ENCODE data around the gene UROS. TPM values are rescaled to one million over a fixed set of nuclear protein-coding genes. Genes with fewer than 3 reads are reported as not detected.

Gene UROS
- polyA plus RNA-seq (ENCODE audit: insufficient read length in 12 of 12), result 10 to 100 TPM in 11 of 12 donors, not detected in 1; 43.2 to 79.5 (median 57.8) TPM
- long read RNA-seq, donor 1, transcript UROS-204 (10 exons, 1,342 nt), result major isoform, 9 of 94 reads
- long read RNA-seq, donor 1, partial matches to known transcripts, result 69 of 94 reads
- long read RNA-seq, donor 1, other reads (novel, unspliced or antisense), result 15 of 94 reads
- long read RNA-seq, donor 2, transcript UROS-204 (10 exons, 1,342 nt), result major isoform, 21 of 25 reads
- long read RNA-seq, donor 2, partial matches to known transcripts, result 0 of 25 reads
- long read RNA-seq, donor 2, other reads (novel, unspliced or antisense), result 0 of 25 reads
- long read RNA-seq, donor 3, transcript UROS-204 (10 exons, 1,342 nt), result major isoform, 6 of 8 reads
- long read RNA-seq, donor 3, partial matches to known transcripts, result 0 of 8 reads
- long read RNA-seq, donor 3, other reads (novel, unspliced or antisense), result 0 of 8 reads
- long read RNA-seq, donor 4, partial matches to known transcripts, result 0 of 4 reads
- long read RNA-seq, donor 4, other reads (novel, unspliced or antisense), result 0 of 4 reads
- long read RNA-seq, donor 5, result 0 reads
- long read RNA-seq, donor 6, transcript UROS-204 (10 exons, 1,342 nt), result major isoform, 8 of 10 reads
- long read RNA-seq, donor 6, partial matches to known transcripts, result 0 of 10 reads
- long read RNA-seq, donor 6, other reads (novel, unspliced or antisense), result 0 of 10 reads
- long read RNA-seq, donor 7, partial matches to known transcripts, result 0 of 6 reads
- long read RNA-seq, donor 7, other reads (novel, unspliced or antisense), result 0 of 6 reads
- long read RNA-seq, donor 8, transcript UROS-204 (10 exons, 1,342 nt), result major isoform, 19 of 35 reads
- long read RNA-seq, donor 8, partial matches to known transcripts, result 6 of 35 reads
- long read RNA-seq, donor 8, other reads (novel, unspliced or antisense), result 7 of 35 reads
- long read RNA-seq, donor 9, transcript UROS-204 (10 exons, 1,342 nt), result major isoform, 7 of 8 reads
- long read RNA-seq, donor 9, partial matches to known transcripts, result 0 of 8 reads
- long read RNA-seq, donor 9, other reads (novel, unspliced or antisense), result 0 of 8 reads
- long read RNA-seq, donor 10, transcript UROS-204 (10 exons, 1,342 nt), result major isoform, 16 of 16 reads
- long read RNA-seq, donor 10, partial matches to known transcripts, result 0 of 16 reads
- long read RNA-seq, donor 10, other reads (novel, unspliced or antisense), result 0 of 16 reads
- long read RNA-seq, donor 11, transcript UROS-204 (10 exons, 1,342 nt), result major isoform, 14 of 15 reads
- long read RNA-seq, donor 11, partial matches to known transcripts, result 0 of 15 reads
- long read RNA-seq, donor 11, other reads (novel, unspliced or antisense), result 0 of 15 reads

DNA sequence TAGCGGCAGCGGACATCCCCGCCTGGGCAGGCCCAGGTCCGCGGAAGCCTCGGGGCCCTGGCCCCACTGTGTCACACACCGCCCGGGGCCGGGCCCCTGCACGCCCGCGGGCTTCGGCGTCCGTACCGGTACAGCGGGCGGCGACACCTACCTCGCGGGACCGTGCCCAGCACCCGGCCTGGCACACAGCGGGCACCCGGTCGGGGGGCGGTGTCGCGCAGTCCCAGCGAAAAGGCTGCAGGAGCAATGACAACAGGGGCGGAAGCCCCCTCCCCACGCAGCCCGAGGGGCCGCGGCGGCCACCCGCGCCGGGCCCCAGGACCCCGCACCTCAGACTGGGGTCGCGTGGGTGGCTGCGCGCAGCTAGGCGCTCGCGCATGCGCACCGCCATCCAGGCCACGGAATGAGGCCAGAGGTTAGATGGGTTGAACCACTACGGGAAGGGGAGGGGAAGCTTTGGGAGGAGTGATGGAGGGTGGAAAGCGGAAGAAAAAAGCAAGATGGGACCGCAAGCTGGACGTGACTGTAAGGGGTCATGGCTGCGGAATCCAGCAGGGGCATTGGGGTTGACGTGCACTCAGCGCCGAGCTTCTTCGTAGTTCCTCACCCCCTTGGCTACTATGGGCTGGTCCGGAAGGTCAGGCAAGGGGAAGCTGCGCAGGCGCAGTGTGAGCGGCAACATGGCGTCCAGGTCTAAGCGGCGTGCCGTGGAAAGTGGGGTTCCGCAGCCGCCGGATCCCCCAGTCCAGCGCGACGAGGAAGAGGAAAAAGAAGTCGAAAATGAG lies at the start of gene UROS, which contains the start of gene BCCIP:
Gene UROS (minus strand): TSS at position 381 of the 785 bp plus-strand sequence. CDS start 6,759 bp downstream, outside the sequence.
Gene BCCIP (plus strand): TSS at position 669 of the 785 bp plus-strand sequence. CDS start 12 bp downstream, at position 681.
- peak; percentile 95 for DNase-seq

DNA sequence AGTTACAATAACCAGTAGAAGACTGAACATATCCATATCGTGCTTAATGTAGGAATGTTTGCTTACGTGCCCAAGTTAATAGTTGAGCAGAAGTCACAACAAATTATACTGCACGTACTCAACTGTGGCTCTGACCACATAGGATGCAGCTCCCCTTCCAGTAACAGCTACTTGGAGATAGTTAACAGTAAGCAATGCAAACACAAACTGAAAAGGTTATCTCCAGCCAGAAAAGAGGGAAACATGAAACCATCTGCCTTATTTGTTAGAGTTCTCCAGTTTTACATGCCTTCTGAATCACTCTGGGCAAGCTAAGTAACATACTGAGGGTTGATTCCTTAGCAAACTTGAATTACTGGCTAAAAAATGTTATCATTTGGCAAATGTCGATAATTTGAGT lies 48.3 kb upstream of the UROS start:
- DNase-seq, result no peak

DNA sequence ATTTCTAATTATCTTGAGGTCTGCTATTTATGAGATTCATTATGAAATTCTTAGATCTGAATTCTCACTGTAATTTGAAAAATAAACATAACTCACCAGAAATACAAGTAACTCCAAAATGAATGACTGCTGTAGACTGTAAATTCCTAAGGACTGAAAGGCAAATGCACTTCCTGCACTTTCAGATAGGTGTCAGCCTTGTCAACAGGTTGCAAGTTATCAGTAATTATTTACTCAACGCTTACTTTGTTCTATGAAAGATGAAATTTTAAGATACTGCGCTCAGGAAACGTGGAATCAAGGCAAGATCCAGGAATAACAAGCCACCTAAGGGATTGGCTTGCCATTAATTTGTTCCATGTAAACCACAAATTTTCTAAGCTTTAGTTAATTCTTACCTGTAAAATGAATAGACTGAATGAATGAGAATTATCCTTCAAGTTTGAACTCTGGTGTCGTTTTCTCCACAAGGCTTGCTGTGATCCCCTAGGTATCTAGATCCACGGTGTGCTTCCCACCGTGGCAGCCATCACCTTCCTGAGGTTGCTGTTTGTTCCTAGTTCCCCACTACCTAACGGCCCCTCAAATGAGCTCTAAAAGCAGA lies 45.4 kb upstream of the UROS start:
- DNase-seq, result no peak

- DNase-seq, result no peak
Measured at GRCh38 chr10:125866421-125867029, 43.5 kb upstream of the UROS start.

- DNase-seq, result no peak
Measured at GRCh38 chr10:125865120-125865519, 42.1 kb upstream of the UROS start.

DNA sequence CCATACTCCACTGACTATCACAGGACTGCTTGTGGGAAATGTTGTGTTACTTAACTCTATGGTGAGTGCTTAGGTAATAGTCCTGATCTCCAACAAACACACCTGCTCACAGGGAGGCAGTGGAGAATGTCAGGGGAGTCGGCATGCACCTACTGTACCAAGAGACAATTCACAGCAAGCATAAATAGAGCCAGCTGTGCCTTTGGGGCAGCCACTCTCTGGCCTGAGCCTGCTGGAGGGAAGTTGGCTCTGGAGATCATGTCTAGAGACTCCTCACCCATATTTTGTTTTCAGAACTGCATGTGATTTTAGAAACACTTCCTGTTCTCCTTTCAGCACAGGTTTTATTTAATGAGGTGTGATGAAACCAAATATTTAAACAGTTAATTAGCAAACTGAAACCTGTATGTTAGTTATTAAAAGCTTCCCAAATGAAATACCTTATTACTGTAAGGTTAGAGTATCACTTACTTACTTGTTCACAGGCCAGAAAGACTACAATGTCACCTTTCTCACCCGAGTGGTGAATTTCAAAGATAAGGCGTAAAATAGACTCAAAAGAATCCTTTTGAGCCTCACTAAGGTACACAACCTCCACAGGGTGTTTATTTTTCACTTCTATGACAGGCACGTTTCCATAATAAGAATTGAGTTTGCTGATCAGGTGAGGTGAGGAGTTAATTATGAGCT lies 36.2 kb upstream of the UROS start:
- no peak for DNase-seq

- DNase-seq, result no peak
Measured at GRCh38 chr10:125857185-125857760, 34.2 kb upstream of the UROS start.

DNA sequence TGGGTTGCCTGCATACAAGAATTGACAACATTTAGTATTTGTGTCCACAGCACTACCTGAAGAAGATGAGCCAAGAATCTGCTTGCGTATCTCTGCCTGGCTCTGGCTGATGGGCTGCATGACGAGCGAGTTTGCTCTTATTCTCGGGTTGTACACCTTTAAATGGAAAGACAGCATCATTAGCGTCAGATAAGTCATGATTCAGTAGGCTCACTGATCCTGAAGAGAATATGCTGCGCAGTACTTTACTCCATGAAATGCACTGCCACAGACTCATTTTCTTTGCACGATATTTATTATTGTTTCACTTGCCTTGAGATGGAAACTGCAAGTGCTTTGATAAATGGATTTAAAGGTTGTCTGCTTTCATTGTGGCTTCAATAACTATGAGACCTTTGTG lies 29.4 kb upstream of the UROS start:
- DNase-seq, result no peak

- no peak for DNase-seq
Measured at GRCh38 chr10:125850766-125851731, 28.0 kb upstream of the UROS start.

- DNase-seq, result no peak
Measured at GRCh38 chr10:125849448-125849847, 26.4 kb upstream of the UROS start.

DNA sequence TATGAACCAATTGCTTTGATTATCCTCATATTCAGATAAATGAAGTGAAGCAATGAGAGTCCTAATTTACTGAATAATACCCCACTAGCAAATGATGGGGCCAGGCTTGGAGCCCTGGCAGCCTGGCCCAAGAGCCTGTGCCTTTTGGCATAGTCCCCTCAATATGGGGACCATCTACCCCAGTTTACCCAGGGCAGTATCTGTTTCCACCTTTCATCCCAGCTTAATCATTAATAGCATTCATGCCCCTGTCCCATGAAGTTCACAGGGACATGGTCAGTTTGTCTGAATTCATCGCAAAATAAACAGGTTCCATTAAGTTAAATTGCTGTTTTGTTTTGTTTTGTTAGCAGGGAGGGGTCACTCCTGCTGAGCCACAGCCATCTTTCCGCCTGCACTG lies 25.8 kb upstream of the UROS start:
- no peak for DNase-seq

GRCh38 chr10:125848371-125848770 lies 25.3 kb upstream of the UROS start:
- DNase-seq, result no peak

DNA sequence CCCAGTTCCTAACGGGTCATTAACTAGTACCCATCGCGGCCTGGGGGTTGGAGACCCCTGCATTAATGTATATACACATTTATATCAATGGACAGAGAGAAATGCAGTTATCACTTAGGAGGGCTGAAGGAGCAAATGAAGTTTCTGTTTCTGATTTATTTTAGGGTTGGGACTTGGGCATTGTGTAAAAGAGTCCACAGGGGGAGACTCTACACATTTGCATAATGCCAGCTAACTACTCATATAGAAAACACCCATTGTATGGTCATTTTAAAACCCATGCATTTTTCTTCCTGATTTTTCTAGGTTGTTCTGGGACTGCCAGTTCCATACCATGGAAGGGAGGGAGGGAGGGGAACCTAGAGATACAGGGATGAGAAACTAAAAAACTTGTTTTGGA lies 23.8 kb upstream of the UROS start:
- no peak for DNase-seq

DNA sequence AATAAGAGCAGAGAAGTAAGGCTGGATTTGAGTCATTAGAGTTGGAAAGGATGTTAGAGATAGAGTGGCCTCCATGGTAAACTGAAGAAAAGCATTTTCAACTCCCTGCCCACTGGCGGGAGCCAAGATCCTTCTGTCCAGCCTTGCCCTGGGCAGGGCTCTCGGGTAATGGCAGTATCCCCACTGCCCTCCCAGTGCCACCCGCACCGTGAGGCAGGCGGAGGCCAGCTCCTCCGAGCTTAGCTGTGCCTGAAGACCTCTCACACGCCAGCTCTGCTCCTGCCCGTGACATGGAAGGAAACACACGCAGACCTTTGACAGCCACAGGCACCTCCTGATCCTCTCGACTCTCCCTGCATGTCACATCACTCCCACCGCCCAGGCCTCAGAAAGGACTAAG lies 22.6 kb upstream of the UROS start:
- no peak for DNase-seq

DNA sequence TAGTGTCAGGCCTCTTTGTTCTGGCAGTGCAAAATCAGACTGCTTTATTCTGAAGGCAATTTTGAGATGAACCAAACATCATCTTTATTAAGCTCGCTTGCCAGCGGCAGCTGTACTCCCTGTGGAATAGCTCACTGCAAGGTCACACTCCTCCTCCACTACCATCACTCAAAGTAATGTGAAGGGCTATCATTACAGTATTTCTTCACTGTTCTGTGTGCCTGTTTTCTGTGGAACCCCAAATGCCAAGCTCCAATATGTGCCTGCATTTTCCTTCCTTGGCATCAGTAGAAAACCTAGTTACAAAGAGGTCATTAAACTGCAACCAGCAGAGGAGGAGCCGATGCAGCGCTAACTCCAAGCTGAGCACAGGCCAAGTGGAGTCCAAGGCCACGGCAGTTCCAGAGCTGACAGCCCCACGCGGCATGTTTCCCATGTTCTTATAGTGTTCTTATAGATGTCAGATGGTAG lies 21.7 kb upstream of the UROS start:
- DNase-seq, result peak; percentile 41

GRCh38 chr10:125843603-125844329 lies 20.7 kb upstream of the UROS start:
- DNase-seq, result no peak

GRCh38 chr10:125840955-125841354 lies 17.9 kb upstream of the UROS start:
- DNase-seq, result no peak
